ENCODE measurements around the gene CAND1.

DNA sequence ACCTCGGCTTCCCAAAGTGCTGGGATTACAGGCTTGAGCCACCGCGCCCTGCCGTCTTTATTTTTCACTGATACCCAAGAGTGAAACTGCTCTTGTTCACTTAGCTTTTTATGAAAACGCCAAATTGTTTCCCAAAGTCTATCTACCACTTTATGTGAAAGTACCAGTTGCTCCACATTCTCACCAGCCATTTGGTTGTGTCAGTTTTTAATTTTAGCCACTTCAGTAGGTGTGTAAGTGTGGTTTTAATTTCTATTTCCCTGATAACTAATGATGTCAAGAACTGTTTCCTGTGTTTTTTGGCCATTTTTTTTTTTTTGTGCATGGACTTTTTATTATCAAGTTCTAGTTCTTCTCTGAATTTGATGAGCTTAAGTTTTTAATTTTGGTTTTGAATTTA, 17.1 kb downstream of the CAND1 start:
- TF ChIP-seq, protein P1, sequence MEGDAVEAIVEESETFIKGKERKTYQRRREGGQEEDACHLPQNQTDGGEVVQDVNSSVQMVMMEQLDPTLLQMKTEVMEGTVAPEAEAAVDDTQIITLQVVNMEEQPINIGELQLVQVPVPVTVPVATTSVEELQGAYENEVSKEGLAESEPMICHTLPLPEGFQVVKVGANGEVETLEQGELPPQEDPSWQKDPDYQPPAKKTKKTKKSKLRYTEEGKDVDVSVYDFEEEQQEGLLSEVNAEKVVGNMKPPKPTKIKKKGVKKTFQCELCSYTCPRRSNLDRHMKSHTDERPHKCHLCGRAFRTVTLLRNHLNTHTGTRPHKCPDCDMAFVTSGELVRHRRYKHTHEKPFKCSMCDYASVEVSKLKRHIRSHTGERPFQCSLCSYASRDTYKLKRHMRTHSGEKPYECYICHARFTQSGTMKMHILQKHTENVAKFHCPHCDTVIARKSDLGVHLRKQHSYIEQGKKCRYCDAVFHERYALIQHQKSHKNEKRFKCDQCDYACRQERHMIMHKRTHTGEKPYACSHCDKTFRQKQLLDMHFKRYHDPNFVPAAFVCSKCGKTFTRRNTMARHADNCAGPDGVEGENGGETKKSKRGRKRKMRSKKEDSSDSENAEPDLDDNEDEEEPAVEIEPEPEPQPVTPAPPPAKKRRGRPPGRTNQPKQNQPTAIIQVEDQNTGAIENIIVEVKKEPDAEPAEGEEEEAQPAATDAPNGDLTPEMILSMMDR (IDR thresholded peaks at IDR 0.05) = no peak
- TF ChIP-seq POLR2A (IDR thresholded peaks at IDR 0.05) = no peak

Measured in thyroid gland (tissue), 4 donors.